HepG2 (cell line): ENCODE measurements around the gene RNASE4. TPM values are rescaled to one million over a fixed set of nuclear protein-coding genes. Genes with fewer than 3 reads are reported as not detected.

Source experiments
- BRD4 ChIP-seq: sonication (generic); formaldehyde crosslinking; IDR thresholded peaks from 2 replicates; pipeline ENCODE4 v1.4.0; 2020; ENCODE audit warnings: missing genetic modification reagents
- HNRNPK ChIP-seq: fragments of 200-400 bp; formaldehyde crosslinking; IDR thresholded peaks from 2 replicates; pipeline ENCODE4 v1.6.1; 2018; ENCODE audit warnings: low read length, low read depth, moderate library complexity, mild to moderate bottlenecking; ENCODE audit not compliant: poor library complexity, severe bottlenecking
- NFE2L1 ChIP-seq: sonication (generic); formaldehyde crosslinking; IDR thresholded peaks from 2 replicates; pipeline ENCODE4 v1.4.0; 2020; ENCODE audit warnings: missing genetic modification reagents, mild to moderate bottlenecking, borderline replicate concordance
- NPAS2 ChIP-seq: sonication (generic); formaldehyde crosslinking; IDR thresholded peaks from 2 replicates; pipeline ENCODE4 v1.8.0; 2022; ENCODE audit warnings: mild to moderate bottlenecking, missing genetic modification reagents, borderline replicate concordance
- RBAK ChIP-seq: sonication (generic); formaldehyde crosslinking; IDR thresholded peaks from 2 replicates; pipeline ENCODE4 v1.5.1; 2020; ENCODE audit warnings: mild to moderate bottlenecking, missing genetic modification reagents
- RFXAP ChIP-seq: sonication (generic); formaldehyde crosslinking; IDR thresholded peaks from 2 replicates; pipeline ENCODE4 v1.4.0; 2020; ENCODE audit warnings: missing genetic modification reagents, borderline replicate concordance
- SNAI1 ChIP-seq: sonication (generic); formaldehyde crosslinking; IDR thresholded peaks from 2 replicates; pipeline ENCODE4 v1.5.0; 2020; ENCODE audit warnings: mild to moderate bottlenecking, missing genetic modification reagents, borderline replicate concordance
- SOX13 ChIP-seq, 3 experiments: fragments of 450-650 bp in 1 of 3; sonication (generic) in 1 of 3; formaldehyde crosslinking in 1 of 3; IDR thresholded peaks in 2 of 3; conservative IDR thresholded peaks in 1 of 3; 2 replicates each; pipeline versions ENCODE4 v1.5.0 to v1.6.1; 2016 to 2020; ENCODE audit warnings: antibody characterized with exemption in 1 of 3, mild to moderate bottlenecking in 1 of 3, missing compliant biosample characterization in 1 of 3, missing genetic modification reagents in 1 of 3, moderate library complexity in 1 of 3
- TCF7L2 ChIP-seq: IDR thresholded peaks from 2 replicates; pipeline ENCODE4 v1.6.1; 2011; ENCODE audit warnings: mild to moderate bottlenecking, low read depth, low read length, moderate library complexity
- TFDP2 ChIP-seq: sonication (generic); formaldehyde crosslinking; IDR thresholded peaks from 2 replicates; pipeline ENCODE4 v1.4.0; 2020; ENCODE audit warnings: missing genetic modification reagents
- XRCC5 ChIP-seq: fragments of 200-400 bp; formaldehyde crosslinking; optimal IDR thresholded peaks from 2 replicates; pipeline ENCODE3; 2017; ENCODE audit warnings: mild to moderate bottlenecking, low read length
- ZBTB25 ChIP-seq: IDR thresholded peaks from 2 replicates; pipeline ENCODE4 v1.6.1; 2018; ENCODE audit warnings: missing genetic modification reagents
- ZNF30 ChIP-seq: sonication (generic); formaldehyde crosslinking; IDR thresholded peaks from 2 replicates; pipeline ENCODE4 v1.5.0; 2020; ENCODE audit warnings: mild to moderate bottlenecking, missing genetic modification reagents
- ZNF605 ChIP-seq: sonication (generic); formaldehyde crosslinking; IDR thresholded peaks from 2 replicates; pipeline ENCODE4 v1.8.0; 2022; ENCODE audit warnings: mild to moderate bottlenecking, missing genetic modification reagents
- ZNF761 ChIP-seq: sonication (generic); formaldehyde crosslinking; conservative IDR thresholded peaks from 2 replicates; pipeline ENCODE4 v1.4.0; 2020; ENCODE audit warnings: mild to moderate bottlenecking, missing genetic modification reagents
- ZNF878 ChIP-seq: sonication (generic); formaldehyde crosslinking; IDR thresholded peaks from 2 replicates; pipeline ENCODE4 v1.8.1; 2023; ENCODE audit warnings: mild to moderate bottlenecking, missing genetic modification reagents, moderate library complexity
- ZNF891 ChIP-seq: sonication (generic); formaldehyde crosslinking; IDR thresholded peaks from 2 replicates; pipeline ENCODE4 v1.5.0; 2020; ENCODE audit warnings: mild to moderate bottlenecking, missing genetic modification reagents
- ZSCAN21 ChIP-seq: sonication (generic); formaldehyde crosslinking; IDR thresholded peaks from 2 replicates; pipeline ENCODE4 v1.8.0; 2022; ENCODE audit warnings: mild to moderate bottlenecking, missing genetic modification reagents, moderate library complexity, borderline replicate concordance
- ZZZ3 ChIP-seq: sonication (generic); formaldehyde crosslinking; IDR thresholded peaks from 2 replicates; pipeline ENCODE4 v1.4.0; 2020; ENCODE audit warnings: missing genetic modification reagents, mild to moderate bottlenecking, borderline replicate concordance
- polyA plus RNA-seq, 8 experiments: library from polyadenylated mRNA; depleted of rRNA in 3 of 8; stranded (reverse) in 7 of 8; unstranded in 1 of 8; fragments of >200 nt; fragmentation: Illumina TruSeq in 4 of 8; extraction: Trizol in 4 of 8; gene quantifications; 2 replicates each; pipeline versions ENCODE4 v1.2.1 to v1.2.3, GENCODE V29; 2011 to 2016; ENCODE audit warnings: low read depth in 4 of 8, missing spikeins in 1 of 8, mixed read lengths in 1 of 8; ENCODE audit not compliant: insufficient read depth in 1 of 8
- total RNA-seq, 5 experiments: library from RNA; depleted of rRNA; stranded (reverse); fragments of >200 nt; fragmentation: Illumina TruSeq; extraction: Trizol; gene quantifications; 2 replicates each; pipeline ENCODE4 v1.2.3, GENCODE V29; 2016; ENCODE audit warnings: low read depth in 1 of 5
- TF ChIP-seq, protein P1 (sequence below): sonication (generic); formaldehyde crosslinking; IDR thresholded peaks from 2 replicates; pipeline ENCODE4 v1.4.0; 2020; ENCODE audit warnings: missing genetic modification reagents
- TF ChIP-seq, protein P2 (sequence below): sonication (generic); formaldehyde crosslinking; IDR thresholded peaks from 2 replicates; pipeline ENCODE4 v1.5.0; 2020; ENCODE audit warnings: missing genetic modification reagents

RNASE4 gene
- total and polyA plus RNA-seq, 2 of the 13 experiments (the other 11 are each of a cell fraction or from before 2014, with no cell fraction given), result 109 to 983 TPM

DNA sequence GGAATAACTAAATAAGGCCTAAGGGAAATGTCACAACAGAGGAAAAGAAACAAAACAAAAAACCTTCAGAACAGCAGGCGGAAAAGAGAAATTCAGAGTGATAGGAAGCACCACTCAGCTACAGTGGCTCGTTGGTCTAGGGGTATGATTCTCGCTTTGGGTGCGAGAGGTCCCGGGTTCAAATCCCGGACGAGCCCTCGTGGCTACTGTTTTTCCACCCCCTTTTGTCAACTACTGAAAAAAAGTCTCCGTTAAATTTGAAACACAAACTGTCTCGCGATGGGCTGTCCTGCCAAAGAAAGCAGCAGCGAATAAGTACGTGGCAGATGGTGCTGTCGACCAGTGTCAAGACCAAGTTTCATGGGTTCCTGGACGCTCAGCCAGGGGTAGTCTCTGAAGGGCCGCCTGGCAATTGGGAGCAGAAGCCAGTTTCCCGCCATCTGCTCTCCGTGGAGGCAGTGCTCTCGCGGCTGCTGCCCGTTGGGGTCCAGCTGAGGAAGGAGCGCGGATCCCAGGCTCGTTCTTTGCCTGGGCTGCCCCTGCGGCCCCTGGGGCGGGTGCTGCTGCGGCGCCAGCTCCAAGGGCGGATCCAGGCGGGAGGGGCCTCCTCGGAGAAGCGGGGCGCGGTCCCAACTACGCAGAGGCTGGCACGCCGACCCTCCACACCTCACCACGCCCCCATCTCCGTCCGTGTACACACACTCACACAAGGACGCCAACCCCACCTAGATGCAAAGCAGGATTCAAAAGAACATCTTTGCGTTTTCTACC is at the start of gene RNASE4 (continued):
- TF ChIP-seq, protein P1, sequence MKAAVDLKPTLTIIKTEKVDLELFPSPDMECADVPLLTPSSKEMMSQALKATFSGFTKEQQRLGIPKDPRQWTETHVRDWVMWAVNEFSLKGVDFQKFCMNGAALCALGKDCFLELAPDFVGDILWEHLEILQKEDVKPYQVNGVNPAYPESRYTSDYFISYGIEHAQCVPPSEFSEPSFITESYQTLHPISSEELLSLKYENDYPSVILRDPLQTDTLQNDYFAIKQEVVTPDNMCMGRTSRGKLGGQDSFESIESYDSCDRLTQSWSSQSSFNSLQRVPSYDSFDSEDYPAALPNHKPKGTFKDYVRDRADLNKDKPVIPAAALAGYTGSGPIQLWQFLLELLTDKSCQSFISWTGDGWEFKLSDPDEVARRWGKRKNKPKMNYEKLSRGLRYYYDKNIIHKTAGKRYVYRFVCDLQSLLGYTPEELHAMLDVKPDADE (CRISPR knock-in tag), result peak; percentile 93
- TF ChIP-seq RBAK (CRISPR knock-in tag) (no peak), ZNF30 (CRISPR knock-in tag) (0 out of 2 replicates have a peak, but pooled peaks have one; percentile 73), RFXAP (CRISPR knock-in tag) (0 out of 2 replicates have a peak, but pooled peaks have one; percentile 72), NPAS2 (CRISPR knock-in tag) (no peak), NFE2L1 (CRISPR knock-in tag) (no peak), HNRNPK (peak; percentile 25), XRCC5 (peak; percentile 9), ZSCAN21 (CRISPR knock-in tag) (peak; percentile 30; the same call in 1 of the 2 replicates), TCF7L2 (no peak), SNAI1 (peak; percentile 21; the same call in 1 of the 2 replicates), ZNF761 (CRISPR knock-in tag) (no peak), TFDP2 (peak; percentile 75; the same call in 1 of the 2 replicates), ZNF891 (no peak; the same call in none of the 2 replicates), ZNF878 (CRISPR knock-in tag) (peak; percentile 84; the same call in 1 of the 2 replicates), ZZZ3 (CRISPR knock-in tag) (no peak; the same call in 1 of the 2 replicates), BRD4 (CRISPR knock-in tag) (peak; percentile 76; the same call in 1 of the 2 replicates), ZBTB25 (no peak; the same call in 1 of the 2 replicates), SOX13 (IDR thresholded peaks at IDR 0.05) (no peak), SOX13 (CRISPR knock-in tag; conservative IDR thresholded peaks at IDR 0.05 in 1 of 2, IDR thresholded peaks at IDR 0.05 in 1 of 2) (peak in 1 of 2 experiments; percentile 69; a peak in 1 of 4 replicates), ZNF605 (CRISPR knock-in tag) (0 out of 2 replicates have a peak, but pooled peaks have one; percentile 3)
- TF ChIP-seq, protein P2, sequence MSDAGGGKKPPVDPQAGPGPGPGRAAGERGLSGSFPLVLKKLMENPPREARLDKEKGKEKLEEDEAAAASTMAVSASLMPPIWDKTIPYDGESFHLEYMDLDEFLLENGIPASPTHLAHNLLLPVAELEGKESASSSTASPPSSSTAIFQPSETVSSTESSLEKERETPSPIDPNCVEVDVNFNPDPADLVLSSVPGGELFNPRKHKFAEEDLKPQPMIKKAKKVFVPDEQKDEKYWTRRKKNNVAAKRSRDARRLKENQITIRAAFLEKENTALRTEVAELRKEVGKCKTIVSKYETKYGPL (CRISPR knock-in tag), result peak; percentile 60; the same call in 1 of the 2 replicates
